ENCODE data around the gene SLC9A8. TPM values are rescaled to one million over a fixed set of nuclear protein-coding genes. Genes with fewer than 3 reads are reported as not detected.
"Not testable (repeated sequence)": the region's sequence is repeated elsewhere in the genome, so short reads cannot be mapped to it uniquely, and the experiment has no call there.

Gene SLC9A8
- total and polyA plus RNA-seq, 5 experiments from 2014 or later = 4.7 to 29.3 (median 9.0) TPM

DNA sequence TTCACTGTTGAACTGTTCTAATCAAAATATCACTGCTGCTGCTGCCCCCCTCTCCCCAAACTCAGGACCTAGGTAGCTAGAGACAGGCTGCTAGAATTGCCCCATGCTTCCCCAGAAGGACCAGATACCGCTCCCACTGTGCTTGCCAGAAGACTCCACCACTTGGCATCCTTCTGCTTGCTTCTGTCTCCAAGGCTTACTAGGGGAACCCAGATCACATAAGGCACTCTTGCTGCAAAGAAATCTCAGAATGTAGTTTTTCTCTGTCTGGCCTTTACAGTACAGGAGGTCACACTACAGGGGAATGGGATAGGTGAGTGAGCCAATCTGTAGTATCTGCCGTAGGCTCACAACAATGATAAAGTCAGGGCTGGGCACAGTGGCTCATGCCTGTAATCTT is 21.5 kb upstream of the SLC9A8 start:
- H3K4me3 Mint-ChIP-seq = no peak overlapping the region
- POLR2A ChIA-PET = no interaction called here
- ATAC-seq (no peak), DNase-seq (no peak)
- H3K27me3 Mint-ChIP-seq = peaks cover 2 to 11% (median 10%) of the 10 kb centered on the region in 5 donors
- no peaks in the 10 kb centered on the region for H3K9me3 Mint-ChIP-seq
- H3K27ac Mint-ChIP-seq = no peak overlapping the region
- H3K36me3 Mint-ChIP-seq = peaks cover 0 to 5% (median 0%) of the 10 kb centered on the region in 3 donors
- peaks cover 0 to 47% (median 5%) of the 10 kb centered on the region in 4 donors for H3K4me1 Mint-ChIP-seq

DNA sequence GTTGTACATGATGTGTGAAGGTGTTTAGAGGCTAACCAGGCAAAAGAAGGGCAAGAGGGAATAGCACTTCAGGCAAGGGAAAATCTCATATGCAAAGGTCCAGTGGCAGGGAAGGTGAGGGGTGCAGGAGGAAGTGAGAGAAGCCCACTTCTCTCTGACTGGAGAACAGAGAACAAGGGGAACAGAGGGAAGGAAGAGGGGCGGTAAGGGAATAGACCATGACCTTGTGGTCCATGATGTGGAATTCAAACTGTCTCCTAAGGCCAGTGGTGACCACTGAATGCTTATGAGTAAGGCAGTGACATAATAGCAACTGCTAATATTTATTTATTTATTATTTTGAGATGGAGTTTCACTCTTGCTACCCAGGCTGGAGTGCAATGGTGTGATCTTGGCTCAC is 20.6 kb upstream of the SLC9A8 start:
- POLR2A ChIA-PET = no interaction called here
- Mint-ChIP-seq H3K4me3 (no peak overlapping the region), H3K27me3 (peaks cover 4 to 17% (median 10%) of the 10 kb centered on the region in 5 donors), H3K9me3 (no peaks in the 10 kb centered on the region), H3K27ac (peak overlapping the region in 1 of 10 donors; percentile 21), H3K36me3 (peaks cover 0 to 5% (median 0%) of the 10 kb centered on the region in 3 donors), H3K4me1 (peaks cover 0 to 41% (median 5%) of the 10 kb centered on the region in 4 donors)
- ATAC-seq (no peak), DNase-seq (no peak)

DNA sequence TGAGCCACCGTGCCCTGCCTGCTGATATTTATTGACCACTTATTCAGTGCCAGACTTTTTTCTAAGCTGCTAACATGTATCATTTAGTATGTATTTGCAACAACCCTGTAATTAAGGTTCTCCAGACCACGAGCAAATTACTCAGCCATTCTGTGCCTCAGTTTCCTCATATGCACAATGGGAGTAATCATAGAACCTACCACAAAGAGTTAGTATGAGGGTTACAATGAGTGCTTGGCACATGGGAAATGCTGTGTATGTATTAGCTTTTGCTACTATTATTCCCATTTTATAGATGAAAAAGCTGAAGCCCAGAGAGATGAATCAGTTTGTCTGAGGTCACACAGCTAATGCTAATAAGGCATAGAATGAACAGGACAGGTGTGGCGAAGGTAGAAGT is 20.0 kb upstream of the SLC9A8 start:
- ATAC-seq (no peak), DNase-seq (no peak)
- Mint-ChIP-seq H3K4me1 (peaks cover 0 to 40% (median 5%) of the 10 kb centered on the region in 4 donors), H3K27ac (no peak overlapping the region), H3K27me3 (peaks cover 4 to 22% (median 10%) of the 10 kb centered on the region in 5 donors), H3K9me3 (no peaks in the 10 kb centered on the region), H3K36me3 (peaks cover 0 to 5% (median 0%) of the 10 kb centered on the region in 3 donors), H3K4me3 (no peak overlapping the region)
- POLR2A ChIA-PET = no interaction called here

DNA sequence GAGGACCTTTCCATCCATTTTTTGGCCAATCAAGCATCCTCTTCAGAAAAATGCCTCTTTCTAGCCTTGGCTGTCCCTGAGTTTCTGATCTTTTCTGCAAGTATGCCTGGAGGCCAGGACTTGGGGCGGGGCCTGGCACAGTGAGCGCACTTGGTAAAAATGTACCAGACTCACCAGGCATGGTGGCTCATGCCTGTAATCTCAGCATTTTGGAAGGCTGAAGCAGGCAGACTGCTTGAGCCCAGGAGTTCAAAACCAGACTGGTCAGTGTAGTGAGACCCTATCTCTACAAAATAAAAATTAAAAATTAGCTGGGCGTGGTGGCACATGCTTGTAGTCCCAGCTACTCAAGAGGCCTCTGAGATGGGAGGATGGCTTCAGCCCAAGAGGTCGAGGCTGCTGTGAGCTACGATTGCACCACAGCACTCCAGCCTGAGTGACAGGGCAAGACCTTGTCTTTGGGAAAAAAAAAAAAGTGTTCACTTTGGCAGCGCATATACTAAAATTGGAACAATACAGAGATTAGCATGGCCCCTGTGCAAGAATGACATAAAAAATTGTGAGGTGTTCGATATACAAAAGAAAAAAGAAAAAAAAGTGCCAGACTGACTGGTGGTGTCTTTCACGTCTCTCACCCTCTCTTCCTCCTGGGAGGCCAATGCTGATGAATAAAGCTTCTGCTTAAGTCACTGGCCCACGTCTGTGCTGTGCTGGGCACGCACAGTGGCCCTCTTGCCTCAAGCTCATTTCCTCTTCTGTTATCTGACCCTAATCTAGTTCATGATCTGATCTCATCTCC is 18.1 kb upstream of the SLC9A8 start:
- peaks cover 0 to 37% (median 5%) of the 10 kb centered on the region in 4 donors for H3K4me1 Mint-ChIP-seq
- ATAC-seq = no peak
- no peak for DNase-seq
- H3K27me3 Mint-ChIP-seq = peaks cover 4 to 22% (median 14%) of the 10 kb centered on the region in 5 donors
- H3K4me3 Mint-ChIP-seq = no peak overlapping the region
- POLR2A ChIA-PET = interaction anchor here (1.4 kb wide), 1 partner anchor 18 kb away, joined by 3 read pairs; the partner anchor contains the start of gene SLC9A8
- no peaks in the 10 kb centered on the region for H3K9me3 Mint-ChIP-seq
- peak overlapping the region in 1 of 10 donors; percentile 47 for H3K27ac Mint-ChIP-seq
- peaks cover 0 to 5% (median 0%) of the 10 kb centered on the region in 3 donors for H3K36me3 Mint-ChIP-seq

DNA sequence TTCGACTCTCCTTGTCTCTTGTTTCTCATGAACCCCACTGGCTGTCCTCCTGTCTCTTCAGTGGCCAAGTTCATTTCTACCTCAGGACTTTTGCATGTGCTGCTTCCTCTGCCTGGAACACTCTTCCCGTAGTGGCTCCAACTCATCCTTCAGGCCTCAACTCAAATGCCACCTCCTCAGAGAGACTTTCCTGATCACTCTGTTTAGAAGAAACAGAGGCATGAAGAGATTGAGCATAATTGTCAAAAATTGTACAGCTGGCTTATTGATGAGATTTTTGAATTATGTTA is 17.5 kb upstream of the SLC9A8 start:
- H3K4me3 Mint-ChIP-seq = no peak overlapping the region
- peaks cover 0 to 5% (median 0%) of the 10 kb centered on the region in 3 donors for H3K36me3 Mint-ChIP-seq
- ATAC-seq (no peak), DNase-seq (no peak)
- H3K27me3 Mint-ChIP-seq = peaks cover 4 to 22% (median 14%) of the 10 kb centered on the region in 5 donors
- POLR2A ChIA-PET = interaction anchor here (1.4 kb wide), 1 partner anchor 18 kb away, joined by 3 read pairs; the partner anchor contains the start of gene SLC9A8
- H3K4me1 Mint-ChIP-seq = peaks cover 0 to 31% (median 5%) of the 10 kb centered on the region in 4 donors
- peak overlapping the region in 1 of 10 donors; percentile 47 for H3K27ac Mint-ChIP-seq
- no peaks in the 10 kb centered on the region for H3K9me3 Mint-ChIP-seq

DNA sequence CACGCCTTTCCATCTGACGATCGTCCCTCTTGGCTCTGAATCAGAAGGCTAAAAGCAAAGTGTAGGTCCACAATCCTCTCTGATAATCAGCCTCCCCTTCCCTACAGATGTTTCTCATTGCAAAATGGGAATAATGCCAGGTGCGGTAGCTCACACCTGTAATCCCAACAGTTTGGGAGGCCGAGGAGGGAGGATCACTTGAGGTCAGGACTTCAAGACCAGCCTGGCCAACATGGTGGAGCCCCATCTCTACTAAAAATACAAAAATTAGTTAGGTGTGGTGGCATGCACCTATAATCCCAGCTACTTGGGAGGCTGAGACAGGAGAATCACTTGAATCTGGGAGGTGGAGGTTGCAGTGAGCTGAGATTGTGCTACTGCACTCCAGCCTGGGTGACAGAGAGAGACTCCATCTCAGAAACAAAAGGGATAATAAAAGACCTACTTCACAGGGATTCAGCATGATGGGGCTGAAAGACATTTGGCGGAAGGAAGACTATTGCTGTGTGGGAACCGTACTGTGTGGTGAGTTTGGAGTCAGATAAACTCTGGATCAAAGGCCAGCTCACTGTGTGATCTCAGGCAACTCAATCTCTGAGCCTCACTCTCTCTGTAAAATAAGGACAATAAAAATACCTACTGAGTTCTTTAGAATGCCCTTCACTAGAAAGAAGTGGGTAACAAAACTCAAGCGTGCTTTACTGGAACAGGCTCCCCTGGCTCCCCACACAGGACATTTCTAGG is 15.9 kb upstream of the SLC9A8 start:
- no peak overlapping the region for H3K4me3 Mint-ChIP-seq
- ATAC-seq (no peak), DNase-seq (no peak)
- H3K27me3 Mint-ChIP-seq = peaks cover 3 to 22% (median 12%) of the 10 kb centered on the region in 5 donors
- POLR2A ChIA-PET = no interaction called here
- H3K4me1 Mint-ChIP-seq = peaks cover 0 to 37% (median 13%) of the 10 kb centered on the region in 4 donors
- peak overlapping the region in 1 of 10 donors; percentile 38 for H3K27ac Mint-ChIP-seq
- no peaks in the 10 kb centered on the region for H3K9me3 Mint-ChIP-seq
- H3K36me3 Mint-ChIP-seq = peaks cover 0 to 5% (median 0%) of the 10 kb centered on the region in 3 donors

DNA sequence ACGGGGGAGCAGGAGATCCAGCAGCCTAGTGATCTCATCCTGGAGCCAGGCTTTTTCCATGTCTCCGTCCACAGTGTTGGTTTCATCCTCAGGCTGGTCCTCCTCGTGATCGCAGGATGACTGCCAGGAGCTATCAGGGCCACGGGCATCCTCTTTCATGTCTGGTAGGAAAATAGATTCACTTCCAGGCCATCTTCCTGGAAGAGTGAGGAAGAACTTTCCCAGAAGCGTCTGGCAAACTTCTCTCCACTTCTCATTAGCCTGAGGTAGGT is 15.3 kb upstream of the SLC9A8 start:
- peaks cover 0 to 22% (median 10%) of the 10 kb centered on the region in 5 donors for H3K27me3 Mint-ChIP-seq
- H3K27ac Mint-ChIP-seq = peak overlapping the region in 1 of 10 donors; percentile 18
- H3K9me3 Mint-ChIP-seq = no peaks in the 10 kb centered on the region
- POLR2A ChIA-PET = no interaction called here
- peaks cover 0 to 41% (median 13%) of the 10 kb centered on the region in 4 donors for H3K4me1 Mint-ChIP-seq
- H3K4me3 Mint-ChIP-seq = no peak overlapping the region
- peaks cover 0 to 5% (median 0%) of the 10 kb centered on the region in 3 donors for H3K36me3 Mint-ChIP-seq
- ATAC-seq (no peak), DNase-seq (no peak)

DNA sequence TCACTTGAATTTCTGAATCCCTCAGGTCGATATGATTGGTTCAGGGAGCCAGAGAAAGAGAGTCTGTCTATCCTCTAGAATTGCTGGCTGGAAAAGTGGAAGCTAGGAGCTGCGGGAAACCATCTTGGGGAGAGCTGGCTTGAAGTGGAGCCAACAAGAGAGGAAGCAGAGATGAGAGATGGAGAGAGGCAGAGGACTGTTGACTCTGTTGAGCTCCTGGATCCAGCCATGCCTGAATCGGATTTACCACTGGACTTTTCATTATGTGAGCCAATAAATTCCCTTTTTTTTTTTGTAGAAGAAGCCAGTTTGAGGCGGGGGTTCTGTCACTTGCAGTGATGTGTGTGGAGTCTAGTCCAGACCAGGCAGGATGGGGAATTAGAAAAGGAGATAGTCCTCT is 13.9 kb upstream of the SLC9A8 start:
- POLR2A ChIA-PET = interaction anchor here (0.7 kb wide), 1 partner anchor 15 kb away, joined by 3 read pairs; no protein-coding TSS in a partner anchor
- H3K36me3 Mint-ChIP-seq = peaks cover 0 to 5% (median 0%) of the 10 kb centered on the region in 3 donors

DNA sequence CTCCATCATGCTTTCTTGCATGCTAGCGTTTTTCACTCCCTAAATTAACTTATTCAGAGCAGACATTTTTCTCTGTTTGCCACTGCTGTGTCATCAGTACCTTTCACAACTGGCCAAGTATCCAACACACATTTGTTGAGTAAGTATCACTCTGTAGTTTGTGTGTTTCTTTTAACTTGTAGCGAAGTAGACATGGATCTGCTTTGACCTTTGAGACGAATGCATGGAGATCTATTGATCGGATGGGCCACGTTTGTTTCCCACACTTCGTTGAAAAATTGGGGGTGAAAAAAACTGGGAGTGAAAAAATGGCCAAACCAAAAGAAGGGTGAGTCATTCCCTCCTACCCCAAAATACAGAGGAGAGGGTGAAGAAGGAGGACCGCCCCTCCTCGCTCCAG is 12.9 kb upstream of the SLC9A8 start:
- POLR2A ChIA-PET = no interaction called here
- Mint-ChIP-seq H3K36me3 (peaks cover 0 to 4% (median 0%) of the 10 kb centered on the region in 3 donors), H3K4me1 (peaks cover 2 to 32% (median 15%) of the 10 kb centered on the region in 4 donors), H3K4me3 (no peak overlapping the region), H3K9me3 (no peaks in the 10 kb centered on the region), H3K27me3 (peaks cover 0 to 16% (median 8%) of the 10 kb centered on the region in 5 donors), H3K27ac (no peak overlapping the region)
- no peak for DNase-seq
- no peak for ATAC-seq

More for the DNA sequence above, 13.9 kb upstream of the SLC9A8 start:
- Mint-ChIP-seq H3K9me3 (no peaks in the 10 kb centered on the region), H3K27me3 (peaks cover 0 to 19% (median 9%) of the 10 kb centered on the region in 5 donors), H3K27ac (no peak overlapping the region), H3K4me3 (no peak overlapping the region), H3K4me1 (peaks cover 2 to 42% (median 17%) of the 10 kb centered on the region in 4 donors)
- DNase-seq = no peak
- no peak for ATAC-seq

DNA sequence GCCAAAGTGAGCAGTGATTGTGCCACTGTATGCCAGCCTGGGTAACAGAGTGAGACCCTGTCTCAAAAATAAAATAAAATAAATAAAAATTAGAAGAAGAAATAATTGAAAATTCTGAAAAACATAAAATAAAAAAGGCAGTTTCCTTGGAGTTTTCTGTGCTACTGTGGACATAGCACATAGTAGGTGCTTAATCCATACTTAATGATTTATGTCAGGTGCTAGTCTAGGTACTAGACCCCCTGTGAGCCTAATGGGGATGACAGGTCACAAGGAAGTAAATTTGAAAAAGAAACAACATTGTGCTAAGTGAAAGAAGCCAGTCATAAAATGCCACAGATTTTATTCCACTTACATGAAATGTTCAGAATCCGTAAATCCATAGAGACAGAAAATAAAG is 9.2 kb upstream of the SLC9A8 start:
- no peak overlapping the region for H3K4me3 Mint-ChIP-seq
- DNase-seq (no peak), ATAC-seq (no peak)
- H3K27ac Mint-ChIP-seq = no peak overlapping the region
- H3K4me1 Mint-ChIP-seq = peaks cover 2 to 37% (median 12%) of the 10 kb centered on the region in 4 donors
- H3K27me3 Mint-ChIP-seq = peaks cover 0 to 6% (median 0%) of the 10 kb centered on the region in 5 donors
- POLR2A ChIA-PET = no interaction called here
- no peaks in the 10 kb centered on the region for H3K9me3 Mint-ChIP-seq
- no peaks in the 10 kb centered on the region for H3K36me3 Mint-ChIP-seq

DNA sequence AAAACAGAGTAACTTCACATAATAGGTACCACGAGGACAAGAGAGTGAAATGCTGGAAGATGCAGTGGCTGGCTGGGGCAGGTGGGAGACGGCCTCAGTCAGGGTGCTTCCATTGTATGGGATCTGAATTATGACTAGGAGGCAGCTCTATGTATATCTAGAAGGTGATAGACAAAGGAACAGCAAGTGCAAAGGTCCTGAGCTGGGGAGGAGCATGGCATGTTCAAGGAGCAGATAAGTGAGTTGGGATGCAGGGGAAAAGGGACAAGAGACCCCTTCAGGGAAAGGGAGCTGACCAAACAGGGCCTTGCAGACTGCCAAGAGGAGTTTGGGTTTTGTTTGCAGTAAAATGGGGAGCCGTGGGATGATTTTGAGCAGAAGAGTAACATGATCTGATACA is 8.3 kb upstream of the SLC9A8 start:
- ATAC-seq = no peak
- POLR2A ChIA-PET = interaction anchor here (0.6 kb wide), 1 partner anchor 71 kb away, joined by 4 read pairs; no protein-coding TSS in a partner anchor
- Mint-ChIP-seq H3K9me3 (no peaks in the 10 kb centered on the region), H3K27me3 (no peaks in the 10 kb centered on the region), H3K4me3 (no peak overlapping the region), H3K27ac (peak overlapping the region in 1 of 10 donors; percentile 10), H3K36me3 (no peaks in the 10 kb centered on the region), H3K4me1 (peaks cover 2 to 35% (median 12%) of the 10 kb centered on the region in 4 donors)
- DNase-seq = no peak

DNA sequence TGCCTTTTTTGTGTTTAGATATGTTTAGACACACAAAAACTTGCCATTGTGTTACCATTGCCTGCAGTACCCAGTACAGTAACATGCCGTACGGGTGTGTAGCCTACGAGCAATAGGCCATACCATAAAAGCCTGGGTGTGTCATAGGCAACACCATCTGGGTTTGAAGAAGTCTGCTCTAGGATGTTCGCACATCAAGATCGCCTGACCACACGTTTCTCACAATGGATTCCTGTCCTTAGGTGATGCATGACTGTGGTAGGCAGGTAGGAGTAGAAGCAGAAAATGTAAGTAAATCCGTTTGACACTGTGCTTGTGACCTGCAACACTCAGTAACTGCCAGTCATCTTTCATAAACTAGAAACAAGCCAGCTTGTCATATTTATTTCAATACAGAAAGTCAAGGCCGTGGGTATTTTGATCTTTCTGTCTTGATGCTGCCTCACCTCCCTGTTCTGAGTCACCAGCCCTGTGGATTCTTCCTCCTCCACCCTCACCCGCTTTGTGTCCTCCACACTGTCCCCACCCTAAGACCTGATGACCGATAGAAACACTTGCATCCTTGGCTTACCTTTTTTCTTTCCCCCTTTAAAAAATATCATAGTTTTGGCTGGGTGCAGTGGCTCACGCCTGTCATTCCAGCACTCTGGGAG is 7.3 kb upstream of the SLC9A8 start:
- H3K9me3 Mint-ChIP-seq, POLR2A ChIA-PET, H3K36me3 Mint-ChIP-seq, H3K27me3 Mint-ChIP-seq, DNase-seq: not testable (repeated sequence)
- Mint-ChIP-seq H3K4me3 (peak overlapping the region in 2 of 10 donors; percentile 44 to 45), H3K27ac (peak overlapping the region in 2 of 10 donors; percentile 67 to 72), H3K4me1 (peaks cover 2 to 33% (median 12%) of the 10 kb centered on the region in 4 donors)
- peak in 1 of 2 donors; percentile 49 for ATAC-seq

All from naive thymus-derived CD8-positive, alpha-beta T cell (primary cell).